Psoas muscle (tissue), 8 donors: Measurements from ENCODE around the gene SH2D7. TPM values are rescaled to one million over a fixed set of nuclear protein-coding genes. Genes with fewer than 3 reads are reported as not detected.

Source experiments
- ATAC-seq, 4 donors: fragments of 200-7000 bp; cut with Tn5 transposase; one replicate each; pipeline ENCODE4 v1.9.1; 2020; ENCODE audit warnings: moderate library complexity in 3 of 4, mild to moderate bottlenecking in 2 of 4
- DNase-seq, 2 donors: peaks; one replicate each; pipeline ENCODE4 v3.0.0-alpha.2; 2020
- H3K27ac ChIP-seq: fragments of 200-600 bp; one replicate; pipeline ENCODE4 v1.8.0; 2022
- H3K27me3 ChIP-seq, 3 donors: fragments of 200-600 bp in 1 of 3; one replicate each; pipeline versions ENCODE4 v1.6.1 to v1.8.0; 2013 to 2022; ENCODE audit warnings: low read length in 2 of 3, mild to moderate bottlenecking in 2 of 3, moderate library complexity in 1 of 3; ENCODE audit not compliant: insufficient read depth in 3 of 3
- H3K36me3 ChIP-seq, 2 donors: fragments of 200-600 bp in 1 of 2; one replicate each; pipeline versions ENCODE4 v1.6.1 to v1.8.0; 2013 to 2022; ENCODE audit warnings: low read depth in 1 of 2, mild to moderate bottlenecking in 1 of 2, moderate library complexity in 1 of 2; ENCODE audit not compliant: insufficient read depth in 1 of 2
- H3K4me1 ChIP-seq: fragments of 200-600 bp; one replicate; pipeline ENCODE4 v1.8.0; 2022
- H3K4me3 ChIP-seq: fragments of 200-600 bp; one replicate; pipeline ENCODE4 v1.8.0; 2022; ENCODE audit warnings: mild to moderate bottlenecking
- H3K9me3 ChIP-seq: fragments of 200-600 bp; one replicate; pipeline ENCODE4 v1.8.0; 2022
- CTCF ChIP-seq: fragments of 200-600 bp; IDR thresholded peaks from one replicate; pipeline ENCODE4 v1.8.0; 2022; ENCODE audit warnings: antibody characterized with exemption
- WGBS, 3 donors: extraction: QIAGEN DNeasy Blood & Tissue Kit; methylation state at CpG; one replicate each; pipeline versions ENCODE4 v1.1.6 to v1.1.7; 2013; 5-methylcytosine and 5-hydroxymethylcytosine counted together
- intact Hi-C, 2 donors: fragments of 100-400 bp; cut with DNase I; formaldehyde crosslinking; loops; one replicate each; pipeline versions ENCODE4 v1.11.0 to v1.14.2; 2022
- polyA plus RNA-seq, 3 donors: library from polyadenylated mRNA; stranded (reverse); fragments of 200-250 nt; gene quantifications; one replicate each; pipeline ENCODE4 v1.2.3, GENCODE V29; 2013
- total RNA-seq, 4 donors: library from RNA; stranded (reverse); fragmentation: NEBNext Ultra II Directional in 2 of 4; extraction: Animal tissue kit (Norgen Biotek cat#: 25700) in 2 of 4; gene quantifications; one replicate each; pipeline versions ENCODE4 v1.2.1 to v1.2.4, GENCODE V29; 2021 to 2023
- donor health status: healthy with polysubstance abuse.
- donor health status: DM: no; HTN: no; CAD: no; lungs with moderate emphysema.
- donor health status: Bipolar disorder and iron deficiency.
- donor health status: healthy.
- donor health status: DM: yes; HTN: yes; CAD: no.
- donor health status: DM: no; HTN: no; CAD: no.
- donor health status: DM: no; HTN: no; CAD: no.
- donor health status: DM: yes; HTN: yes; CAD: no.

Gene SH2D7
- total and polyA plus RNA-seq, 7 donors: not detected

- Histone ChIP-seq H3K4me3 (no peak overlapping the region), H3K9me3 (no peaks in the 10 kb centered on the region), H3K36me3 (no peaks in the 10 kb centered on the region), H3K4me1 (peaks cover 17% of the 10 kb centered on the region), H3K27me3 (no peaks in the 10 kb centered on the region), H3K27ac (no peak overlapping the region)
- 96% methylated on average over 11 of the region's 11 CpGs for WGBS, 3 donors
- DNase-seq (no peak), ATAC-seq (no peak)
- intact Hi-C loops: loop anchor here in 1 of 2 donors (5.0 kb wide), 1 partner anchor 72 kb away; no protein-coding TSS in a partner anchor
- TF ChIP-seq CTCF: no peak
These were observed 12.9 kb upstream of the SH2D7 start for GRCh38 chr15:78079298-78080087.

- intact Hi-C loops: no loop called here
- no peak for DNase-seq
These were observed 12.3 kb upstream of the SH2D7 start for GRCh38 chr15:78080088-78080460.

GRCh38 chr15:78082106-78082742 is 10.1 kb upstream of the SH2D7 start:
- Histone ChIP-seq H3K9me3 (no peaks in the 10 kb centered on the region), H3K36me3 (no peaks in the 10 kb centered on the region), H3K4me1 (peaks cover 7% of the 10 kb centered on the region), H3K4me3 (no peak overlapping the region), H3K27ac (no peak overlapping the region), H3K27me3 (no peaks in the 10 kb centered on the region)
- no peak for DNase-seq
- no peak for TF ChIP-seq CTCF
- peak in 1 of 4 donors; percentile 24 for ATAC-seq
- 79 to 85% (median 81%) methylated on average over 5 of the region's 5 CpGs for WGBS, 3 donors
- intact Hi-C loops: no loop called here

More at GRCh38 chr15:78080088-78080460, 12.3 kb upstream of the SH2D7 start:
- no peak overlapping the region for H3K27ac ChIP-seq
- peaks cover 17% of the 10 kb centered on the region for H3K4me1 ChIP-seq
- no peaks in the 10 kb centered on the region for H3K27me3 ChIP-seq
- no peak overlapping the region for H3K4me3 ChIP-seq
- no peak for TF ChIP-seq CTCF
- WGBS, 3 donors: 88 to 96% (median 94%) methylated on average over 8 of the region's 8 CpGs
- H3K9me3 ChIP-seq: no peaks in the 10 kb centered on the region
- H3K36me3 ChIP-seq: no peaks in the 10 kb centered on the region
- ATAC-seq: no peak

- intact Hi-C loops: no loop called here
- no peaks in the 10 kb centered on the region for H3K9me3 ChIP-seq
- H3K27me3 ChIP-seq: no peaks in the 10 kb centered on the region
- 90 to 100% (median 92%) methylated on average over 1 of the region's 1 CpG for WGBS, 3 donors
- no peak for DNase-seq
- ATAC-seq: no peak
- no peak overlapping the region for H3K4me3 ChIP-seq
- H3K36me3 ChIP-seq: no peaks in the 10 kb centered on the region
- peaks cover 7% of the 10 kb centered on the region for H3K4me1 ChIP-seq
- no peak overlapping the region for H3K27ac ChIP-seq
- TF ChIP-seq CTCF: no peak
These were observed 9.6 kb upstream of the SH2D7 start for GRCh38 chr15:78082743-78083110.
